AG04450 (cell line): ENCODE data around the gene PARD3B. TPM values are rescaled to one million over a fixed set of nuclear protein-coding genes. Genes with fewer than 3 reads are reported as not detected.

Experiments
- CTCF ChIA-PET: fragments of 300-600, 350-600 bp; formaldehyde crosslinking; extraction: SDS; loops from one replicate; lab custom pipeline; 2022; ENCODE audit warnings: antibody characterized with exemption, inconsistent platforms; lab: Charles Lee
- POLR2A ChIA-PET: fragments of 350-600 bp; formaldehyde crosslinking; extraction: SDS; loops from one replicate; lab custom pipeline; 2021; ENCODE audit warnings: antibody characterized with exemption, inconsistent platforms; lab: Yijun Ruan, JAX
- DNase-seq: peaks from one replicate; pipeline ENCODE4 v3.0.0-alpha.2; 2011; ENCODE audit warnings: low read depth, low spot score
- H3K27ac ChIP-seq: one replicate; pipeline ENCODE4 v1.5.1; 2012; ENCODE audit warnings: low read depth, low read length, control low read depth
- H3K27me3 ChIP-seq: one replicate; pipeline ENCODE4 v1.6.0; 2012; ENCODE audit warnings: low read length; ENCODE audit not compliant: control insufficient read depth, insufficient read depth
- H3K4me3 ChIP-seq: 2 replicates; pipeline ENCODE4 v1.5.1; 2011; ENCODE audit warnings: mild to moderate bottlenecking, low read depth, low read length, control low read depth
- H3K9me3 ChIP-seq: 2 replicates; pipeline ENCODE4 v1.5.1; 2012; ENCODE audit warnings: low read length; ENCODE audit not compliant: control insufficient read depth, insufficient read depth
- polyA plus RNA-seq: library from polyadenylated mRNA; depleted of rRNA; stranded (reverse); fragments of >200 nt; gene quantifications from 2 replicates; pipeline ENCODE4 v1.2.3, GENCODE V29; 2011
- TF ChIP-seq, protein P1 (sequence below): IDR thresholded peaks from 2 replicates; pipeline ENCODE4 v1.5.1; 2011; ENCODE audit warnings: low read depth, low read length, control low read depth, inconsistent platforms

PARD3B gene
- polyA plus RNA-seq, 1 experiment = 8.5 TPM

DNA sequence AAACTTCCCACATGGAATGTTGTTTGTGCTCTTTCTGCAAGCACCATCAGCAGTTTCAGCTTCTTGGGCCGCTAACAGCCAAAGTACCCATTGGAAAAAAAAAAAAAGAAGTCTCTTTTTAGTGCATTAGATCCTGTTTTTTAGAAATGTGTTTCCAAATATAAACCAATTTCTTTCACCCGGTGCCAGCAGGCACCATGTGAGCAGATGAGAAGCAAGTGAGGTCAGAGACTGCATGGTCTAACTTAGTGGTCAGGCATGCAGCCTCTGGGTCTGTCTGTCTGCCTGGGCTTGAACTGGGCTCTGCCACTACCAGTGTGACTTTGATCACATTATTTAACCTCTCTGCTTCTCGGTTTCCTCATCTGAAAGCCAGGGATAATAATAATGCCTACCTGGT, 1061.9 kb downstream of the PARD3B start:
- Histone ChIP-seq H3K27ac (no peak overlapping the region), H3K9me3 (no peaks in the 10 kb centered on the region), H3K4me3 (no peak overlapping the region), H3K27me3 (no peaks in the 10 kb centered on the region)
- no peak for DNase-seq
- TF ChIP-seq, protein P1, sequence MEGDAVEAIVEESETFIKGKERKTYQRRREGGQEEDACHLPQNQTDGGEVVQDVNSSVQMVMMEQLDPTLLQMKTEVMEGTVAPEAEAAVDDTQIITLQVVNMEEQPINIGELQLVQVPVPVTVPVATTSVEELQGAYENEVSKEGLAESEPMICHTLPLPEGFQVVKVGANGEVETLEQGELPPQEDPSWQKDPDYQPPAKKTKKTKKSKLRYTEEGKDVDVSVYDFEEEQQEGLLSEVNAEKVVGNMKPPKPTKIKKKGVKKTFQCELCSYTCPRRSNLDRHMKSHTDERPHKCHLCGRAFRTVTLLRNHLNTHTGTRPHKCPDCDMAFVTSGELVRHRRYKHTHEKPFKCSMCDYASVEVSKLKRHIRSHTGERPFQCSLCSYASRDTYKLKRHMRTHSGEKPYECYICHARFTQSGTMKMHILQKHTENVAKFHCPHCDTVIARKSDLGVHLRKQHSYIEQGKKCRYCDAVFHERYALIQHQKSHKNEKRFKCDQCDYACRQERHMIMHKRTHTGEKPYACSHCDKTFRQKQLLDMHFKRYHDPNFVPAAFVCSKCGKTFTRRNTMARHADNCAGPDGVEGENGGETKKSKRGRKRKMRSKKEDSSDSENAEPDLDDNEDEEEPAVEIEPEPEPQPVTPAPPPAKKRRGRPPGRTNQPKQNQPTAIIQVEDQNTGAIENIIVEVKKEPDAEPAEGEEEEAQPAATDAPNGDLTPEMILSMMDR = no peak
- ChIA-PET POLR2A (no interaction called here), CTCF (no interaction called here)

DNA sequence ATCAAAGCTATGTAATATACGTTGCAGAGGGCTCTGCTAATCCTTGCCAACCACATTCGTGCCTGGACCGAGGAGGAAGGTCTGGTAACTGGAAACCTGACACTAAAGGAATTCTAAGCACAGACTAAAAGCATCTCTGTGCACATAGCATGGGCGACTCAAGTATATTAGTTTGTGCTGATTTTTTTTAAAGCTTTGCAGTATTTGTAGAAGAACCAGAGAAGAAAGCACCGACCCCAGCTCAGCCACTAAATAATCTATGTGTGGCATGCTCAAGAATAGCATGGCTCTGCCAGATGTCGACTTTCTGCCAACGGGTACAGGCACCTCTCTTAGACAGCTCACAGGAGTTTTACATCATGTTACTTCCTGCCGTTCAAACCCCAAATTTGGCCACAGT, 1063.8 kb downstream of the PARD3B start:
- Histone ChIP-seq H3K9me3 (no peaks in the 10 kb centered on the region), H3K4me3 (no peak overlapping the region), H3K27ac (no peak overlapping the region), H3K27me3 (no peaks in the 10 kb centered on the region)
- TF ChIP-seq, protein P1 = no peak
- POLR2A ChIA-PET = interaction anchor here (0.7 to 0.9 kb wide), 2 partner anchors 74 to 203 kb away, joined by 3 read pairs; partner anchors contain the start of gene NRP2
- DNase-seq = no peak
- CTCF ChIA-PET = interaction anchor here (0.8 to 2.0 kb wide), 3 partner anchors 10 to 66 kb away, joined by 3 to 9 read pairs (median 3); no protein-coding TSS in a partner anchor

DNA sequence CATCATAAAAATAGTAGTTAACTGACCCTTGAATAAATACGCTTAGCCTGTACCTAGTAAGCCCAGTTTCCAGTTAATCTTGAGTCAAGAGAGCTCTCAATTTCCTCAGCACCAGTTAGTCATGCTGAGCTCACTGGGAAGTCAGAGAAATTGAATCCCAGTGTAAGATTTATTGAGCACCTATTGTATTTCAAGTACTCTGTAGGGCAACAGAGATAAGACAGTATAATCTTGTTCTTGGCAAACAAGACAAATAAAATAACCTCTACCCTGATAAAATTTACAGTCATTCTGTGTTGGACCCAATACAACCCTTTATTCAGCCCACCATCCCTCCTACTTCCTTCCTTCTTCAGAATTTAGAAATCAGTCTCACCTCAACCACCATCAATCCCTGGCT, 1065.2 kb downstream of the PARD3B start:
- Histone ChIP-seq H3K9me3 (no peaks in the 10 kb centered on the region), H3K4me3 (no peak overlapping the region), H3K27ac (no peak overlapping the region), H3K27me3 (no peaks in the 10 kb centered on the region)
- ChIA-PET CTCF (interaction anchor here (1.3 to 2.0 kb wide), 2 partner anchors 10 to 65 kb away, joined by 3 to 9 read pairs; no protein-coding TSS in a partner anchor), POLR2A (no interaction called here)
- DNase-seq = no peak
- TF ChIP-seq, protein P1 = no peak

DNA sequence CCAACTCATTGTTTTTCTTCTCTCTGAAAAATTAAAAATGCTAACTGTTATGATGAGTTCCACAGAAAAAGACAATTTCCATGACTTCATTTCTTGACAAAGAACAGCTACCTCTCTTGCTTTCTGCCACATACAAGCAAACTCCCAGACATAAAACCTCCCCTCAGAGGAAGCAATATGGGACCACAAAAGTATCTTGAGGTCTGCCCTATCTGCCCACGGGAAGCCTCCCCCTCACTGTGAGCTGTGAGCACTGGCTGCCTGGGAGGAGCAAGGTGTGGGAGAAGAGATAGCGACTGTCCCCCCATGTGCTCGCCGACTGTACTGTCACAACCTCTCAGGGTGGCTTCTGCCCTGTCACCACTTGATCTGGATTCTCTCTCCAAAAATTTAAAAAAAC, 1067.4 kb downstream of the PARD3B start:
- CTCF ChIA-PET = no interaction called here
- Histone ChIP-seq H3K27ac (no peak overlapping the region), H3K27me3 (no peaks in the 10 kb centered on the region), H3K4me3 (no peak overlapping the region), H3K9me3 (no peaks in the 10 kb centered on the region)
- TF ChIP-seq, protein P1 = no peak
- no peak for DNase-seq
- POLR2A ChIA-PET = no interaction called here

DNA sequence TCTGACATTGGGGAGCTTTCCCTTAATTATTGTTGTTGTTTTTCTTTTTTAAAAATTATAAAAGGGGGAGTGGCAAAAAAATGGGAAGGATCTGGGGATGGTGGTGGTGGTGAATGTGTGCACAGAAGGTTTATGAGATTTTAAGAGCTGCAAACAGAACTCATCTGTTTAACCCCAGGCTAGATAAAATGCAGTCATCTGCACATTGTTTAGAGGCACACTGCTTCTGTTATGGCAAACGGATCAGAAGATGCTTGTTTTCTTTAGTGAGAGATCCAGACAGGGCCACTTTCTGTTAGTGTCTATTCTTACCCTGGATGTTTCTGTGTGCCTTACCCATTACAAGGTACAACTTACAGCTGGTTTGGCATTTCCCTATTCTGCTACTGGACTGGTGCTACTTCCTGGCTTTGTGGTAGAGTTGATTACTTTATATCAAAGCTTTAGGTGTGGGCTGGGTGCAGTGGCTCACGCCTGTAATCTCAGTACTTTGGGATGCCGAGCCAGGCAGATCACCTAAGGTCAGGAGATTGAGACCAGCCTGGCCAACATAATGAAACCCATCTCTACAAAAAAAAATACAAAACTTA, 1068.8 kb downstream of the PARD3B start:
- H3K27me3 ChIP-seq = no peaks in the 10 kb centered on the region
- no peaks in the 10 kb centered on the region for H3K9me3 ChIP-seq
- H3K27ac ChIP-seq = no peak overlapping the region
- no peak overlapping the region for H3K4me3 ChIP-seq
- ChIA-PET POLR2A (no interaction called here), CTCF (no interaction called here)
- DNase-seq = no peak
- TF ChIP-seq, protein P1 = no peak
